Amniotic stem cell (primary cell): ENCODE data around the gene TP53TG3E.
"Not testable (repeated sequence)": the region's sequence is repeated elsewhere in the genome, so short reads cannot be mapped to it uniquely, and the experiment has no call there.

Experiments used
- DNase-seq: peaks from one replicate; lab custom pipeline; 2025; lab: John Stamatoyannopoulos, UW

Gene TP53TG3E, protein sequence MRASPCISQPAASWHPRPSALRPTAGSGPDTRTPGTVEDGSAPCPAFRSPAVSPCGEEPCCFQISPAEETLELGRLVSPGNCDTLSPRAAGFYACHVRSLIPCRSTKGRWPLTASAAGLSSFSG

GRCh38 chr16:33304006-33304405 lies at the start of gene TP53TG3E:
Gene TP53TG3E (plus strand): TSS chr16:33304306. CDS start chr16:33304374, 68 bp downstream.
- not testable (repeated sequence) for DNase-seq

- DNase-seq = not testable (repeated sequence)
Measured at GRCh38 chr16:33336226-33337012, 32.3 kb downstream of the TP53TG3E start.

- DNase-seq = not testable (repeated sequence)
Measured at GRCh38 chr16:33337627-33338542, 33.8 kb downstream of the TP53TG3E start.

GRCh38 chr16:33338543-33338951 lies 34.4 kb downstream of the TP53TG3E start:
- DNase-seq = not testable (repeated sequence)

GRCh38 chr16:33339093-33340061 lies 35.3 kb downstream of the TP53TG3E start:
- not testable (repeated sequence) for DNase-seq
